SIG-M5 treated with dmso at 0.1 percent for 504 hours (cell line): ENCODE data around the gene ZNF385C.
"Not testable (repeated sequence)": the region's sequence is repeated elsewhere in the genome, so short reads cannot be mapped to it uniquely, and the experiment has no call there.

Experiments used
- DNase-seq: peaks from one replicate; lab custom pipeline; 2025; ENCODE audit not compliant: unreplicated experiment; lab: John Stamatoyannopoulos, UW

Gene ZNF385C

DNA sequence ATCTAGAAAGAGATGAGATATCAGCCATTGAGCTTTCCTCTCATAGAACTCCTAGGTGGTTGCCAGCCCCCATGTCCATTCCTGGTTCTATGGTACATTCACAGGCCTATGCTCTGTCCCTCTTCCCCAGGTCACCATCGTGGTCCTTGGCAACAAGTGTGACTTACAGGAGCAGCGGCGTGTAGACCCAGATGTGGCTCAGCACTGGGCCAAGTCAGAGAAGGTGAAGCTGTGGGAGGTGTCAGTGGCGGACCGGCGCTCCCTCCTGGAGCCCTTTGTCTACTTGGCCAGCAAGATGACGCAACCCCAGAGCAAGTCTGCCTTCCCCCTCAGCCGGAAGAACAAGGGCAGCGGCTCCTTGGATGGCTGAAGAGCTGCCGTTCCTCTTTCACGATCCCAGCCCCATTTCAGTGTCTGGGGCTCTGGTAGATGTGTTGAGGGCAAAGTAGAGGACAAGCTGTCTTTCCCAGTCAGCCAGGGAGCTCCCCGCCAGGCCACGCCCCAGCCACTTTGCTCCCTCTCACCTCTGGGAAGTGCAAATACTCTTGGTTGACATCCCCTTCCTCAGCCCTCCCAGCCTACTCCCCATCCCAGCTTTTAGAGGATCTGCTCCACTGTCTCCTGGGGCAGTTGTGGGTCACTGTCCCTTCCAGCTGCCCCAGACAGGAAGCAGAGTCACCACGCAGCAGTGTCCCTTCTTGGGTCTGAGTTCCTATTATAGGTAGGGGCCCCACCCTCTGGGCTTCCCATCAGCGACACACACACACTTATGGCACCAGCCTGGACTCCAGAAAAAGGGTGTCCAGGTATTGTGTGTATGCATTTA lies 74.5 kb downstream of the ZNF385C start:
- peak; percentile 85 for DNase-seq

GRCh38 chr17:42020845-42021244 lies 77.4 kb downstream of the ZNF385C start:
- DNase-seq: not testable (repeated sequence)

DNA sequence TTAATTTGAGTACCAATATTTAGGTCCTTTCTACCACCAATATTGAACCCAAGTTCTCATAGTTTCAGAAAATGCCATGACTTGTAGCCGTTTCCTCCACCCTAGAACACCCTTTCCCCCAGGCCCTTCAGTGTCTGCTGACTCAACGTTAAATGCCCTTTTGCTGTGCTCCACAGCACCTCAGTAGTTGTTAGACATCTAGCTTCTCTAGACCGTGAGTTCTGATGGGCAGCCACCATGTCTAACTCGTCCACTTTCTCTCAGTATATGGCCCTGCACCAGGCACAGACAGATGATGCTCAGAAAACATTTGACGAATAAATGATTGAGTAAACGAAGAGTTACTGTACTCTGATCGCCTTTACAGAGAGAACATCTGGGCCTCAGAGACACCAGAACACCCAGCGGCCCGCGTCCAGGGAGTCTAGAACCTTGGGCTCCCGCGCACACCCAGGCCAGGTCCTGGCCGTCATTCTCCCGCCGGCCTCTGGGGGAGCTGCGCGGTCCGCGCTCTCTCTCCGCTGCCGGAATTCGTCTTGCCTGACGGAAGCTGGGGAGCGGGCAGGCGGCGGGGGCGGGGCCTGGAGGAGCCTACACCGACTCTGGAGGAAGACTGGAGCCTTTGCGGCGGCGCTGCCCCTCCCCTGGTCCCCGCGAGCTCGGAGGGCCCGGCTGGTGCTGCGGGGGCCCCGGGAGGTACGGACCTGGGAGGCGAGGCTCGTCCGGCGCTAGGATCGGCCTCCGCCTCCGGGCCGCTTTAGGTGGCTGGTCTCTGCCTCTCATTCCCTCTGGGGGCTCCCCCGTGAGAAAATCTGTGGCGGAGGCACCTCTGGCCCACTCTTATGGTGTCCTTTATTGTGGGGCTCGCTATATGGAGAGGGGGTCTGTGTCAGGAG lies 78.5 kb downstream of the ZNF385C start, which contains the start of gene NKIRAS2:
Gene NKIRAS2 (plus strand): TSS at position 582 of the 896 bp plus-strand sequence. CDS start 1,488 bp downstream, outside the sequence.
- peak; percentile 89 for DNase-seq

- DNase-seq: no peak
Observed at GRCh38 chr17:42018988-42019387, 79.3 kb downstream of the ZNF385C start.

- DNase-seq: no peak
Observed at GRCh38 chr17:42018339-42018738, 79.9 kb downstream of the ZNF385C start.

DNA sequence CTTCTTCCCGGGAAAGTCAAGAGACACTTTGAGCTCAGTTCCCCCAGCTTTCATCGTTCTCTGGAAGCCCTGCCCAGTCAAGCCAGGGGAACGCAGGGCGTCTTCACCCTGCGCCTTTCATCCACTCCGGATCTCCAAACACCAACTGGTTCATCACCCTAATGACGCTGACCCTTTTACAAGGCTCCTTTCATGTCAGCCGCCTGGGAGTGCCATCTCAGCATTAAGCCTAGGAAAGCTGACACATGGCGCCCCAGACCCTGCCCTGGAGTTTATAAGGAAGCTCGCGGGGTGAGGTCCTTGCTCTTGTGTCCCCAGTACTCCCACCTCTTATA lies 80.4 kb downstream of the ZNF385C start:
- DNase-seq: no peak

DNA sequence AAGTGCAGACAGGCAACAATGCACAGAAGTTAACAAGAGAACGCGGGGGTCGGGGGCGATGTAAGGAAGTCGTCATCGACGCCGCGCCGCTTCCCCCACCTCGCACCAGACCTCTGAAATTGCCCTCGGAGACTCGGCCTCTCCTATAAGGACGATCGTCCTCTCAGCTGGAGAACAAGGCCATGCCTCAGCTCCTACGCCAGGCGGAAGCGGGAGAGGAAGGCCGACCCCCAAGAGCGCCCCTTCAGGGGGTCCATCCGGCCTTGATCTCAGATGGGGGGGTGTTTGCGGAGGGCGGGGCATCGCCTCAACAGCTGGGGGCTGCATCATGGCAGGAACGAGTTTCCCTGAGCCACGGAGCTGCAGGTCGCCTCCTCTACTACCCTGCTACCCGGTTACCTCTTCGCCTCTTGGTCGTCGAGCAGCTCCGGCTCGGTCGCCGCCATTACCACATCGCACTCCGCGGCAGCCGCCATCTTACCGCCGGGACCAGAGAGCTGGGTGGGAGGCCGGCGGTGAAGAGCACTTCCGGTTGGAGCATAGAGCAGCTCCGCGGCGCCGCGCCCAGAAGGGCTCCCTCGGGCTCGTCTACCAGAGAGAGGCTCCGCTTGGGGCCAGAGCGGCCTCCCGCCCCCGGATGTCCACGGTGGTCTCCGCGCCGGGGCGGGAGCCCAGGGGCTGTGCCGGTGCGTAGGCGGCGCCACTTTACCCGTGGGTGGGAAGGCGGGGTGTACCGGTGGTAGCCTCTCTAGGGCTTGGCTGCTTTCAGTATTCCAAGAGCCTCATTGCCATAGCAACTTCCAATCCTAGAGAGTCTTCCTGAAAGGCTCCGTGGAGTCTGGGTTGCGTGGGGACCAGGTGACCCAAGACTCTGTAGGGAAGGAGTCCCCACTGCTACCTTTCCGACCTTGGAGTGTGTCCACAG lies 81.1 kb downstream of the ZNF385C start, which contains the start of gene DNAJC7:
Gene DNAJC7 (minus strand): TSS at position 499 of the 925 bp plus-strand sequence. CDS start 23 bp downstream, at position 476.
- peak; percentile 96 for DNase-seq

DNA sequence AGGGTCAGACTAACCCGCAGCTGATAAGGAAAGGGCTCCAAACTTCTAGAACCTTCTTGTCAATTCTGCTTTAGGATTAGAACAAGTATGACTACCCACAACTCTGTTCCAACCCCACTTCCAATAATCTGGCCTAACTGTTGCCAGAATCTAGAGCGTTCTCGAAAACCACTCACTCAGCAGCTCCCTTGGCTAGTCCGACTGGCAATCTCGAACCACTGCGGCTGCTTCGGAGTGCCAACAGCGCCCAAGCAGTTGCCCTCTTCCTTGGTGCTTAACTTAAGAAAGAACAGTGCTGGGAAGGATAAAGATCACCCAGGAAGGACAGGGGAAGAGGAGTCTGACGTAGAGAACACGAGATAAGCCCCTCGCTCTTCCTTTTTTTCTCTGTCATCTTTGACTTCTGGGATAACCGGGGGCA lies 81.9 kb downstream of the ZNF385C start:
- peak; percentile 19 for DNase-seq

- DNase-seq: not testable (repeated sequence)
Observed at GRCh38 chr17:42013740-42014139, 84.5 kb downstream of the ZNF385C start.

GRCh38 chr17:42012363-42012762 lies 85.9 kb downstream of the ZNF385C start:
- DNase-seq: not testable (repeated sequence)

DNA sequence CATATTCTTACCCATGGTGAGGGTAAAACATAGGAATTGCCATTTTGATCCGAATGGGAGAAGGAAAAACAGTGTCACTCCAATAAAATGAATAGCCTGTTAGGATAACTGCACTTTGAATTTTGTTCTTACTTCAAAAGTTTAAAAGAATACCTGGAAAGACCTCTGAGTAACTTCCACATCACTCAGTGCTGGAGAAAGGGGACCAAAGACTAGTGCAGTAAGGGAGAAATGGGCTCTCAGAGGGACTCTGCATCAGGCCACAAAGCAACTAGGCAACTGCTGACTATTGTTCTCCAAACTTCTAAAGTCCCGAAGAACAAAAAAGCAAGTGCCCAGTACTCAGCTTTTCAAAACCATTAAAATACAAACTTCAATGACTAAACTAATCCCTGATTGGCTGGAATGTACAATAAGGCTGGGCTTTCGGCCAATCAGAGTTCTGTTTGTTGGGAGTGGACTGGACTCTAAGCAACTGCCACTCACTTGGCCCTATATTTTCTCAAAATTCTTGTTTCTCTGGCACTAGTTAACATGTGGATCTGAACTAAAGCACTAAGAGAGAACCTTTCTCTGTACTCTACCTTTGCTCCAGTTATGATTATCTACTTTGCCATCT lies 87.3 kb downstream of the ZNF385C start:
- no peak for DNase-seq

DNA sequence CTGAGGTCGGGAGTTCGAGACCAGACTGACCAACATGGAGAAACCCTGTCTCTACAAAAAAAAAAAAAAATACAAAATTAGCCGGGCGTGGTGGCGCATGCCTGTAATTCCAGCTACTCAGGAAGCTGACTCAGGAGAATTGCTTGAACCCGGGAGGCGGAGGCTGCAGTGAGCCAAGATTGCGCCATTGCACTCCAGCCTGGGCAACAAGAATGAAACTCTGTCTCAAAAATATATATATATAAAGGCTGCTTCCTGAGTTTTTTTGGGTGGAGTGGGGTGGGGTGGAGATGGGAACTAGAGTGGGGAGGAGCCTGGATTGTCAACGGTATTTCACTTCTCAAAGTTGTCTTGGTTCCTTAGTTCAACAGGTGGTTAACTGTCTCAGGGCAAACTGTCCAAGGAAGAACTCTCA lies 88.0 kb downstream of the ZNF385C start:
- peak; percentile 85 for DNase-seq

DNA sequence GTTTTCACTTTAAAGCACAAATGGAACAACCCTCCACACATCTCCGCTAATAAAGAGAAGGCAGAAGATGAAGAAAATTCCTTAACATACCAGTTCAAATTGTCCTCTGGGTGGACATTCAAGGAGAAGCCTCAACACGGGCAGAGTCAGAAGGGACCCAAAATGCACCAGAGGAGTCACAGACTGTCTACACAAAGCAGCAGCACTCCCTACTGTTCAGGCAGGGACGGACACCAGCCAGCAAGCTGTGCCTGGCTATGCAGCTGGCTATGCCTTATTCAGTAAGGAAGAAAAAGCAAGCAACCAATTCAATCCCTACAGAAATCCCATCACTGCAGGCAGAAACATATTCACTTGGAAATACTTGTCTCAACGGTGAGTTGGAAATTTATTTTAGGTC lies 89.1 kb downstream of the ZNF385C start:
- DNase-seq: no peak

- DNase-seq: no peak
Observed at GRCh38 chr17:42005166-42005565, 93.1 kb downstream of the ZNF385C start.

DNA sequence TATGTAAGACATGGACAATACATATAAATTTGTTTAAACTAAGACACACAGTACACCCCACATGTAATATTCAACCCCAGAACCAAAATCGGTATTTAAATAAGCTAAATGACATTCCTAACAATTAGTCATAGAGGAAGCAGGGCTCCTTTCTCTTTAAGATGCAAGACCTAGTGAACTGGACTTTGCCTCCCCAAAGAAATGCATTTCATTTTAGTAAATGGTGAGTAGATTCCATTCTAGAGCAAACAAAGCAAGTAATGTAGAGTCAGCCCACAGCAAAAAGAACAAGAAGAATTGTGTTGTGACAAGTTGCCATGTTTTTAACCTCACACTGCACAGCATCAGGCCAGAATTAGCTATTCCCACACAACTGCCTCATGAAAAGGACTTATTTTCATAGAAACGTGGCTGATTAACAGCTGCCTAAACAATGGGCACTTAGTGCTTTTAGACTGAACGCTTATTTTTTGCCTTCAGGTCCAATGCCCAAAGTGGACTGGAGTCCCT lies 95.4 kb downstream of the ZNF385C start:
- DNase-seq: no peak

DNA sequence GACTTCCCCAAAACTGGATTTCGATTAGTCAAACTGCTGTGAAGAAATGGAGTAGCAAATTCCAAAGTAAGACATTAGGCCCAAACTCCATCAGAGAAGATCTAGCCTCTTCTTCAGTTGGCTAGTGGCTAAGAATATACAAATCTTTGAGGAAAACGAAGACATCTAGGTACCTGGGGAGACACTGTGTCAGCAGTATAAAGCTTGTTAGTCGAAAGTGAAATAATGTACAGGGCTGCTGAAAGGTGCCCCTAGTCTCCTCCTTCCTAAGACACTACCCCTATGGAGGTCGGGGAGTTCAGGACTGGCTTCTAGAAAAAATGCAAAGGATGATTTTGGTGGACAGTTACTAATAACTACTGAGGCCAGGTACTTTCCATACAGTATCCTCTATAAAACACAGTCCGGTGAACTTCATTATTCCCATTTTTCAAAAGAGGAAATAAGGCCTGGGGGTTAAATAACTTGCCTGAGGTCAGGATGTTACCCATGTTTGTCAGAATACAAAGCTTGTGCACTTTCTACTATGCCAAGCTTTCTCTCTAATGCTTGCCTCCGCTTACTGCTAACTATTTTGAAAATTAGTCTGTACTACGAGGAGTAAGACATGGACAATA lies 96.0 kb downstream of the ZNF385C start:
- no peak for DNase-seq

GRCh38 chr17:42001729-42002128 lies 96.5 kb downstream of the ZNF385C start:
- DNase-seq: no peak

DNA sequence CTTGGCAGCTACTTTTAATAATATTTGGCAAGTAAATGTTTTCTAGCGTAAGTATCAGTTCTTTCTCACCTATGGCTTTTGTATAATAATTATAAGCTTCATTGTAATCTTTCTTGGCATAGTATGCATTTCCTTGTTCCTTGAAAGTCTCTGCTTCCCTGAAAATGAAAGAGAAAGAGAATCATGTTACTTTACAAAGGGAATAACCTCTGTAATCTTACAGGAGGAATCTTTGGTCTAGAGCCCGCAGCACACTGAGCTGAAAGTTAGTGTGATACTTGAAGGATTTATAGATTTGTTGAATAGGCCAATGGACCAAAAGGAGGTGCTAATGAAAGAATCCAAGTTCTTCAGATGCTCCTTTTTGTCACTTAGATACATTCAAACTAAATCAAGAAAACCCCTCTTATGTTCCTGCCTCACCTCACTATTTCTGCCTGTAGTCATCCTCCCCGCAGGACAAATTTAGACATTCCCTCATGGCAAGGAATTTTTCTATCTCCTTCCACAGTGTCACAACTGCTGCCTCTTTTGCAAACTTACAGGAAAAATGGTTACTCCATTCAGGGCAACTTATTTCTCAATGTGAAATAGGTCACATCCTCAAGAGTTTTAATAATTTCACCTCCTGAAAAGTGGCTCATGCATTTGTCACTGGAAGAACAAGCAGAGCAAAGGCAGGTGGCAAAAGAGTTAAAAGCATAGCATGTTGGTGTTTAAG lies 97.7 kb downstream of the ZNF385C start:
- DNase-seq: no peak

DNA sequence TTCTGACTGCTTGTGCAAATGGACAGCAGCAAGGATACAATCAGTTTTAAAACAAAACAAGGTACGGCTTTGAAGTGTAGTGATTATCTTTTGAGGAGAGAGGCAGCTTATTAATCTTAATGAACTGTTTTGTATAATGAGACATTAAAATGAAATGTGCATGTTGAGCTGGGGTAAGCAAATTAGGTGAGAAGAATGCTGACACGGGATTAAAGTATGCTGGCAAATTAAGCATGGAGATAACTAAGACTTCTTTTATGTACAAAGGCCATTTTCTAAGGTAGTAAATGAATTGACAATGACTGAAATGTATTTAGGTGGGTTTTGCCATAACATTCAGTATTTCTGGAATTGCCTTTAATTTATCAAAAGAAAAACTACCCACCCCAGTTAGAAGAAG lies 99.8 kb downstream of the ZNF385C start:
- DNase-seq: no peak
